Stimulated activated CD8-positive, alpha-beta memory T cell treated with anti-CD3 and anti-CD28 coated beads, Interleukin-12 subunit alpha, Interleukin-12 subunit beta, amount 100 ng/mL, for 24 hours (primary cell): ENCODE results near the gene CDHR5.

ENCODE experiments used
- DNase-seq: peaks from one replicate; pipeline ENCODE4 v3.0.0-alpha.2; 2020; ENCODE audit errors: extremely low read depth

Gene CDHR5

GRCh38 chr11:623349-623869 is 1.3 kb downstream of the CDHR5 start:
- no peak for DNase-seq

GRCh38 chr11:621838-622237 is 2.9 kb downstream of the CDHR5 start:
- DNase-seq, result no peak

GRCh38 chr11:620935-621814 is 3.6 kb downstream of the CDHR5 start:
- no peak for DNase-seq

GRCh38 chr11:620201-620600 is 4.6 kb downstream of the CDHR5 start:
- no peak for DNase-seq

GRCh38 chr11:619628-620050 is 5.1 kb downstream of the CDHR5 start:
- no peak for DNase-seq

- no peak for DNase-seq
Measured at GRCh38 chr11:618856-619627, 5.7 kb downstream of the CDHR5 start.

- DNase-seq, result no peak
Measured at GRCh38 chr11:617912-618682, 6.7 kb downstream of the CDHR5 start.

GRCh38 chr11:617199-617911 is 7.4 kb downstream of the CDHR5 start:
- DNase-seq, result no peak

- DNase-seq, result no peak
Measured at GRCh38 chr11:616320-617198, 8.2 kb downstream of the CDHR5 start.

- DNase-seq, result peak; percentile 76
Measured at GRCh38 chr11:615504-616319, 9.0 kb downstream of the CDHR5 start, which contains the start of gene IRF7. Gene IRF7, minus strand, starts transcription at chr11:615950. Its CDS starts 586 bp downstream, at chr11:615364.

GRCh38 chr11:614623-615503 is 9.9 kb downstream of the CDHR5 start:
- DNase-seq, result no peak

GRCh38 chr11:614021-614622 is 10.6 kb downstream of the CDHR5 start:
- DNase-seq, result no peak

GRCh38 chr11:613369-613968 is 11.3 kb downstream of the CDHR5 start:
- DNase-seq, result peak; percentile 58

- no peak for DNase-seq
Measured at GRCh38 chr11:612961-613300, 11.8 kb downstream of the CDHR5 start.

- DNase-seq, result no peak
Measured at GRCh38 chr11:612201-612960, 12.4 kb downstream of the CDHR5 start.
